PFSK-1 (cell line): ENCODE results near the gene CCL4L2.

Experiments used
- FOXP2 ChIP-seq: optimal IDR thresholded peaks from 2 replicates; pipeline ENCODE3; 2011; ENCODE audit warnings: borderline replicate concordance, control low read depth, inconsistent platforms; ENCODE audit not compliant: insufficient read depth; ENCODE audit errors: extremely low read length, extremely low read depth
- SIN3A ChIP-seq: IDR thresholded peaks from 2 replicates; pipeline ENCODE4 v1.6.1; 2012; ENCODE audit warnings: mild to moderate bottlenecking, low read length, moderate library complexity, borderline replicate concordance; ENCODE audit not compliant: insufficient read depth

The CCL4L2 gene

GRCh38 chr17:36214918-36215317 is 4.1 kb downstream of the CCL4L2 start:
- TF ChIP-seq FOXP2 (no peak), SIN3A (no peak)
